A549 (cell line): ENCODE results near the gene SFI1. TPM values are rescaled to one million over a fixed set of nuclear protein-coding genes. Genes with fewer than 3 reads are reported as not detected.

Source experiments
- ATAC-seq, 2 experiments: fragments of 200-7000 bp in 1 of 2; fragments of >200 bp in 1 of 2; cut with Nextera tagmentation in 1 of 2; cut with Tn5 transposase in 1 of 2; 3 replicates each; pipeline versions ENCODE4 v1.8.0 to v1.9.1; 2018 to 2020; ENCODE audit warnings: mild to moderate bottlenecking in 1 of 2, moderate library complexity in 1 of 2
- CTCF ChIA-PET: fragments of 300-600 bp; sonication (Branson Sonifier 250); formaldehyde crosslinking; extraction: SDS; loops from one replicate; lab custom pipeline; 2021; ENCODE audit warnings: antibody characterized with exemption, inconsistent platforms; lab: Yijun Ruan, JAX
- POLR2A ChIA-PET: fragments of 350-600 bp; formaldehyde crosslinking; extraction: SDS; loops from one replicate; lab custom pipeline; 2021; ENCODE audit warnings: antibody characterized with exemption, inconsistent platforms; lab: Yijun Ruan, JAX
- DNase-seq, 2 experiments: peaks; one replicate each; pipeline versions ENCODE4 v3.0.0 to v3.0.0-alpha.2; 2011 to 2016; ENCODE audit warnings: low read depth in 1 of 2, low spot score in 1 of 2
- FAIRE-seq: peaks from 2 replicates; lab custom pipeline; 2011; peaks lifted over from hg19 to GRCh38; lab: Jason Lieb, UNC
- H3K27ac ChIP-seq, 2 experiments: fragments of >200 bp; sonication (Bioruptor Twin); formaldehyde crosslinking; 3 replicates each; pipeline ENCODE4 v1.5.1; 2016 to 2017
- H3K4me1 ChIP-seq: fragments of >200 bp; sonication (Bioruptor Twin); formaldehyde crosslinking; 3 replicates; pipeline ENCODE4 v1.6.1; 2016
- H3K4me2 ChIP-seq: fragments of >200 bp; sonication (Bioruptor Twin); formaldehyde crosslinking; 3 replicates; pipeline ENCODE4 v1.6.1; 2016
- H3K4me3 ChIP-seq: fragments of >200 bp; sonication (Bioruptor Twin); formaldehyde crosslinking; 3 replicates; pipeline ENCODE4 v1.5.1; 2016
- H3K9me3 ChIP-seq: fragments of >200 bp; sonication (Bioruptor Twin); formaldehyde crosslinking; 3 replicates; pipeline ENCODE4 v1.6.1; 2016
- BCL3 ChIP-seq: fragments of >200 bp; sonication (Bioruptor Twin); formaldehyde crosslinking; IDR thresholded peaks from 3 replicates; pipeline ENCODE4 v1.6.1; 2016
- BHLHE40 ChIP-seq: IDR thresholded peaks from 2 replicates; pipeline ENCODE4 v1.6.1; 2012; ENCODE audit warnings: low read depth, low read length, inconsistent platforms
- EHF ChIP-seq: fragments of 250-450 bp; sonication (Bioruptor Pico); IDR thresholded peaks from 2 replicates; pipeline ENCODE4 v1.5.0; 2020; ENCODE audit warnings: mild to moderate bottlenecking
- EHMT2 ChIP-seq: fragments of 200-600 bp; sonication (generic); IDR thresholded peaks from 2 replicates; pipeline ENCODE4 v1.6.1; 2016; ENCODE audit warnings: antibody characterized with exemption, low read depth, mild to moderate bottlenecking, moderate library complexity
- ELK1 ChIP-seq: fragments of 150-350 bp; IDR thresholded peaks from 2 replicates; pipeline ENCODE4 v1.6.1; 2014; ENCODE audit warnings: low read depth, mild to moderate bottlenecking, low read length
- EP300 ChIP-seq, 2 experiments: fragments of >200 bp; sonication (Bioruptor Twin); formaldehyde crosslinking; IDR thresholded peaks; 2 replicates in 1 of 2; 3 replicates in 1 of 2; pipeline ENCODE4 v1.6.1; 2016 to 2017
- ESRRA ChIP-seq: fragments of 150-350 bp; IDR thresholded peaks from 2 replicates; pipeline ENCODE4 v1.6.1; 2014; ENCODE audit warnings: mild to moderate bottlenecking, low read length, borderline replicate concordance
- HES2 ChIP-seq: fragments of >200 bp; sonication (Bioruptor Twin); formaldehyde crosslinking; IDR thresholded peaks from 2 replicates; pipeline ENCODE4 v1.6.1; 2016
- HEYL ChIP-seq: fragments of 250-450 bp; sonication (Bioruptor Pico); IDR thresholded peaks from 2 replicates; pipeline ENCODE4 v1.8.0; 2021; ENCODE audit warnings: mild to moderate bottlenecking, moderate library complexity
- HOXB13 ChIP-seq: fragments of 250-450 bp; sonication (Bioruptor Pico); IDR thresholded peaks from 2 replicates; pipeline ENCODE4 v1.5.0; 2020; ENCODE audit warnings: low read depth, mild to moderate bottlenecking, moderate library complexity
- KDM1A ChIP-seq: fragments of 200-600 bp; sonication (generic); IDR thresholded peaks from 2 replicates; pipeline ENCODE4 v1.6.1; 2016; ENCODE audit warnings: low read depth, mild to moderate bottlenecking
- MAZ ChIP-seq: fragments of 150-350 bp; IDR thresholded peaks from 2 replicates; pipeline ENCODE4 v1.6.1; 2014; ENCODE audit warnings: antibody characterized with exemption, low read depth, low read length, borderline replicate concordance
- NFE2L2 ChIP-seq: fragments of 150-350 bp; conservative IDR thresholded peaks from 2 replicates; pipeline ENCODE4 v1.6.1; 2014; ENCODE audit warnings: low read length
- NPAS2 ChIP-seq: fragments of 250-450 bp; sonication (Bioruptor Pico); IDR thresholded peaks from 2 replicates; pipeline ENCODE4 v1.8.0; 2022; ENCODE audit warnings: mild to moderate bottlenecking, moderate library complexity, borderline replicate concordance
- NR3C1 ChIP-seq: fragments of >200 bp; sonication (Bioruptor Twin); formaldehyde crosslinking; IDR thresholded peaks from 3 replicates; pipeline ENCODE4 v1.6.1; 2017
- PHF8 ChIP-seq: fragments of 200-600 bp; sonication (generic); IDR thresholded peaks from 2 replicates; pipeline ENCODE4 v1.6.1; 2016; ENCODE audit warnings: low read depth, mild to moderate bottlenecking, antibody characterized with exemption, moderate library complexity, borderline replicate concordance
- POLR2A ChIP-seq: IDR thresholded peaks from 2 replicates; pipeline ENCODE4 v1.6.1; 2012; ENCODE audit warnings: mild to moderate bottlenecking, low read length
- RARB ChIP-seq: fragments of 250-450 bp; sonication (Bioruptor Pico); IDR thresholded peaks from 2 replicates; pipeline ENCODE4 v1.8.0; 2021; ENCODE audit warnings: mild to moderate bottlenecking, moderate library complexity
- RCOR1 ChIP-seq: fragments of 150-350 bp; IDR thresholded peaks from 2 replicates; pipeline ENCODE4 v1.6.1; 2014; ENCODE audit warnings: antibody characterized with exemption, low read length, low read depth
- SMC3 ChIP-seq: fragments of >200 bp; sonication (Bioruptor Twin); formaldehyde crosslinking; IDR thresholded peaks from 3 replicates; pipeline ENCODE4 v1.6.1; 2018; ENCODE audit warnings: inconsistent platforms
- TP53 ChIP-seq: fragments of 250-450 bp; sonication (Bioruptor Pico); IDR thresholded peaks from 2 replicates; pipeline ENCODE4 v1.5.0; 2021; ENCODE audit warnings: mild to moderate bottlenecking, moderate library complexity
- ZC3H11A ChIP-seq: fragments of 450-650 bp; IDR thresholded peaks from 2 replicates; pipeline ENCODE4 v1.6.1; 2014; ENCODE audit warnings: antibody characterized with exemption, mild to moderate bottlenecking
- ZSCAN20 ChIP-seq: fragments of 250-450 bp; sonication (Bioruptor Pico); IDR thresholded peaks from 2 replicates; pipeline ENCODE4 v1.8.0; 2022; ENCODE audit warnings: mild to moderate bottlenecking, moderate library complexity
- WGBS: methylation state at CpG from one replicate; pipeline ENCODE4 v1.1.6; 2017; ENCODE audit errors: missing lambda C conversion rate; 5-methylcytosine and 5-hydroxymethylcytosine counted together
- polyA plus RNA-seq, 4 experiments: library from polyadenylated mRNA; depleted of rRNA in 3 of 4; stranded (reverse); fragments of >200 nt; fragmentation: RNase III in 1 of 4; extraction: RNeasy Plus Mini Kit Qiagen cat#74134 plus additional on column Dnase treatment in 1 of 4; gene quantifications; 2 replicates in 3 of 4; 3 replicates in 1 of 4; pipeline ENCODE4 v1.2.3, GENCODE V29; 2011 to 2017
- TF ChIP-seq, protein P1 (sequence below): IDR thresholded peaks from 2 replicates; pipeline ENCODE4 v1.6.1; 2012; ENCODE audit warnings: low read depth, borderline replicate concordance

The SFI1 gene
- polyA plus RNA-seq, 2 of the 4 experiments (the other 2 are of a cell fraction), result 6.8 to 17.9 TPM

DNA sequence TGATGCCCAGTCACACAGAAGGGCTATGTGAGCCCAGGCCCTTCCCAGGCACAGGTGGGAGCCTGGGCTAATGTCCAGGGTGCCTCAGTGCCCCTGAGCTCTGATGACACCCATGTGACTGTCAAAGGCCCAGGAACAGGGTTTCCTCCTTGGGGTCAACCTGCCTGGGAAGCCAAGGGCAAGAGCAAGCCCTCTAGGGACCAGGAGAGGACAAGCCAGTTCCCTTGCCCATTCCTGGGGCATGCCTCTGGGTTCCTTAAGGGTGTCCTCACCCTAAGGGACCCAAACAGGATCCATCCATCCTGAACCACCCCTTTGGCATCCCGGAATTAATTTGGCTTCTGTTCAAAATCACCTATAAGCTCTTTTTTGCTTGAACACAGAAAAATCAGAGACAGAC lies 126.6 kb downstream of the SFI1 start (continued):
- no peak for TF ChIP-seq NPAS2
- TF ChIP-seq RCOR1, result no peak
- no peak for TF ChIP-seq ZSCAN20
- TF ChIP-seq HES2, result no peak

DNA sequence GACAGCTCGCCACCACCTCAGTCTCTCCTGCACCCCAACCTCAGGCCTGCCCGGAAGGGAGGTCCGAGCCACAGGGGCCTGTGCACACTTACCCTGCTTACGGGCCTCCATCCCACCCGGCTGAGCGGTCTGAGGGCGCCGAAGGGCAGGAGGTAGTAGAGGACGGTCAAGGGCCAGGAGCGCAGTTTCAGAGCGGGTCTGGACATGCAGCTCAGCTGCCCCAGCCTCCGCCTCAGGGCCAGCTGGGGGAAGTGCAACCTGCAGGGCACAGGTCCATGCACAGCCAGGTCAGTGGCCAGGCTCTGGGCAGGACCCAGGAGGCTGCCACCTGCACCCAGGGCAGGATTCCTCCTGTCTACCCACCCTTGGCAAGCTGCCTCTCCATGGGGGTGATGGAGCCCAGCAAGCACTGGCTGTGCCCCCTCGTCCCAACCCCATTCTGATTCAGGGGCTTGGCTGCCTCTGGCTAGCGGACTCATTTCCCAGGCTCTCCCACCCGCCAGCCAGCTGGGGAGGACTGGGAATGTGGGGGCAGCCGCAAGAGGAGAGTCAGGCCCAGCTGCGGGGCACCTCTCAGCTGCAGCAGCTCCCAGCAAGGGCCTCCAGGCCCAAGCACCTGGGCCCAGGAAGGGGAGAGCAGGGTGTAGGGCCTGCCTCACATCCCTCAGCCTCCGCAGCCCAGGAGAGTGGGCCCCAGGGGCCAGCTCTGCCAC lies 127.4 kb downstream of the SFI1 start:
- TF ChIP-seq EP300 (IDR thresholded peaks at IDR 0.05) (no peak), KDM1A (no peak), NFE2L2 (no peak), PHF8 (no peak), NPAS2 (no peak), ELK1 (no peak), RARB (CRISPR knock-in tag) (no peak), ESRRA (no peak), SMC3 (no peak)
- TF ChIP-seq, all 56 proteins: peak for 0
- 95% methylated on average over 8 of the region's 18 CpGs for WGBS
- Histone ChIP-seq H3K4me1 (no peaks in the 10 kb centered on the region), H3K9me3 (no peaks in the 10 kb centered on the region), H3K4me2 (no peak overlapping the region), H3K4me3 (no peak overlapping the region), H3K27ac (no peak overlapping the region)
- ATAC-seq (no peak; a peak in 1 of 6 replicates), FAIRE-seq (no peak), DNase-seq (no peak)
- CTCF ChIA-PET, result interaction anchor here (0.8 to 3.5 kb wide), 4 partner anchors 10 to 278 kb away, joined by 3 to 18 read pairs (median 4); partner anchors contain the start of gene PATZ1
- POLR2A ChIA-PET, result no interaction called here

- CTCF ChIA-PET, result interaction anchor here (1.0 to 3.5 kb wide), 2 partner anchors 8 to 88 kb away, joined by 3 to 18 read pairs; no protein-coding TSS in a partner anchor
- Histone ChIP-seq H3K4me2 (no peak overlapping the region), H3K27ac (no peak overlapping the region), H3K9me3 (no peaks in the 10 kb centered on the region), H3K4me1 (peaks cover 5% of the 10 kb centered on the region; the same call in 1 of the 3 replicates), H3K4me3 (no peak overlapping the region)
- ATAC-seq (no peak), DNase-seq (no peak), FAIRE-seq (no peak)
- WGBS, result 100% methylated on average over 3 of the region's 7 CpGs
- POLR2A ChIA-PET, result no interaction called here
- no peak for TF ChIP-seq KDM1A
- no peak for TF ChIP-seq BCL3
- no peak for TF ChIP-seq ZC3H11A
- no peak for TF ChIP-seq MAZ
- no peak for TF ChIP-seq ZSCAN20
- no peak for TF ChIP-seq RARB (CRISPR knock-in tag)
- TF ChIP-seq BHLHE40, result no peak
- TF ChIP-seq TP53, result no peak
- TF ChIP-seq EHF, result no peak
- no peak for TF ChIP-seq POLR2A
- TF ChIP-seq NFE2L2, result no peak
- TF ChIP-seq, protein P1, sequence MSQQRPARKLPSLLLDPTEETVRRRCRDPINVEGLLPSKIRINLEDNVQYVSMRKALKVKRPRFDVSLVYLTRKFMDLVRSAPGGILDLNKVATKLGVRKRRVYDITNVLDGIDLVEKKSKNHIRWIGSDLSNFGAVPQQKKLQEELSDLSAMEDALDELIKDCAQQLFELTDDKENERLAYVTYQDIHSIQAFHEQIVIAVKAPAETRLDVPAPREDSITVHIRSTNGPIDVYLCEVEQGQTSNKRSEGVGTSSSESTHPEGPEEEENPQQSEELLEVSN, result no peak
- TF ChIP-seq HOXB13, result no peak
- no peak for TF ChIP-seq HEYL (CRISPR knock-in tag)
- no peak for TF ChIP-seq EHMT2
- TF ChIP-seq NR3C1, result no peak
These were observed 128.9 kb downstream of the SFI1 start for GRCh38 chr22:31625257-31625640.
